ENCODE measurements around the gene DSTYK. TPM values are rescaled to one million over a fixed set of nuclear protein-coding genes. Genes with fewer than 3 reads are reported as not detected.

Gene DSTYK
- polyA plus RNA-seq, 1 experiment = 16.7 TPM

GRCh38 chr1:205232945-205233397 lies 21.5 kb upstream of the DSTYK start:
- H3K27me3 ChIP-seq (ENCODE audit: control insufficient read depth, insufficient read depth, low read length) = no peaks in the 10 kb centered on the region
- ChIA-PET CTCF (interaction anchor here (0.7 kb wide), 4 partner anchors 22 to 426 kb away, joined by 3 to 10 read pairs (median 6); no protein-coding TSS in a partner anchor), POLR2A (no interaction called here)
- H3K27ac ChIP-seq (ENCODE audit: low read depth, low read length) = no peak overlapping the region
- H3K9me3 ChIP-seq (ENCODE audit: control insufficient read depth, insufficient read depth, low read length) = no peaks in the 10 kb centered on the region; the same call in 1 of the 2 replicates
- TF ChIP-seq, protein P1, sequence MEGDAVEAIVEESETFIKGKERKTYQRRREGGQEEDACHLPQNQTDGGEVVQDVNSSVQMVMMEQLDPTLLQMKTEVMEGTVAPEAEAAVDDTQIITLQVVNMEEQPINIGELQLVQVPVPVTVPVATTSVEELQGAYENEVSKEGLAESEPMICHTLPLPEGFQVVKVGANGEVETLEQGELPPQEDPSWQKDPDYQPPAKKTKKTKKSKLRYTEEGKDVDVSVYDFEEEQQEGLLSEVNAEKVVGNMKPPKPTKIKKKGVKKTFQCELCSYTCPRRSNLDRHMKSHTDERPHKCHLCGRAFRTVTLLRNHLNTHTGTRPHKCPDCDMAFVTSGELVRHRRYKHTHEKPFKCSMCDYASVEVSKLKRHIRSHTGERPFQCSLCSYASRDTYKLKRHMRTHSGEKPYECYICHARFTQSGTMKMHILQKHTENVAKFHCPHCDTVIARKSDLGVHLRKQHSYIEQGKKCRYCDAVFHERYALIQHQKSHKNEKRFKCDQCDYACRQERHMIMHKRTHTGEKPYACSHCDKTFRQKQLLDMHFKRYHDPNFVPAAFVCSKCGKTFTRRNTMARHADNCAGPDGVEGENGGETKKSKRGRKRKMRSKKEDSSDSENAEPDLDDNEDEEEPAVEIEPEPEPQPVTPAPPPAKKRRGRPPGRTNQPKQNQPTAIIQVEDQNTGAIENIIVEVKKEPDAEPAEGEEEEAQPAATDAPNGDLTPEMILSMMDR (IDR thresholded peaks at IDR 0.05; ENCODE audit: low read depth, low read length) = no peak
- no peak for DNase-seq (ENCODE audit: low read depth, low spot score)
- H3K4me3 ChIP-seq (ENCODE audit: low read depth, low read length) = no peak overlapping the region

DNA sequence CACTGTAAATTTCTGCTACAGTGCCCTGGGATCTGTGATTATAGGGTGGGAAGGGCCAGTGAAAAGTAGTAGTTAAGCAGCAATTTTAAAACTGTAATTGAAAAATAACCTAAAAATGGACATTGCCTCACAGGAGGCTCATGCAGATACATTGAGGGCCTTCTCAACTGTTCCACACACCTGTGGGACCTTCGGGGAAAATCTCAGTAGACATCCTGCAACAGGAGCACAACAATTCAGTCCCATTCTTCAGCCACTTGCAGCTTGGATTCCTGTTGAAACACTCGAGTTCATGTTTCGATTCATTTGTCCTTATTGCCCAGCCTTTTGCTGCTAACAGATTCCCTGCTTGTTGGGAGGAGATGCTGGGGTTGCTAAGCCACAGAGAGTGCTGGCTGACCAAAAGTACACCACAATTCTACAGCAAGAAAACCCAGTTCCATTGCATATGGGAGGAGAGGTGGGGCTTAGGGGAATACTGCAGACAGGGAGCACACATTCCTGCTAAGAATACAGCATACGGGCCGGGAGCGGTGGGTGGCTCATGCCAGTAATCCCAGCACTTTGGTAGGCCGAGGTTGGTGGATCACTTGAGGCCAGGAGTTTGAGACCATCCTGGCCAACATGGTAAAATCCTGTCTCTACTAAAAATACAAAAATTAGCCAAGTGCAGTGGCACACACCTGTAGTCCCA lies 20.8 kb upstream of the DSTYK start:
- H3K4me3 ChIP-seq (ENCODE audit: low read depth, low read length) = no peak overlapping the region
- H3K9me3 ChIP-seq (ENCODE audit: control insufficient read depth, insufficient read depth, low read length) = no peaks in the 10 kb centered on the region; the same call in 1 of the 2 replicates
- H3K27ac ChIP-seq (ENCODE audit: low read depth, low read length) = no peak overlapping the region
- no peak for DNase-seq (ENCODE audit: low read depth, low spot score)
- ChIA-PET POLR2A (no interaction called here), CTCF (interaction anchor here (0.6 kb wide), 1 partner anchor 58 kb away, joined by 3 read pairs; no protein-coding TSS in a partner anchor)
- H3K27me3 ChIP-seq (ENCODE audit: control insufficient read depth, insufficient read depth, low read length) = no peaks in the 10 kb centered on the region
- TF ChIP-seq, protein P1 (IDR thresholded peaks at IDR 0.05; ENCODE audit: low read depth, low read length) = no peak

DNA sequence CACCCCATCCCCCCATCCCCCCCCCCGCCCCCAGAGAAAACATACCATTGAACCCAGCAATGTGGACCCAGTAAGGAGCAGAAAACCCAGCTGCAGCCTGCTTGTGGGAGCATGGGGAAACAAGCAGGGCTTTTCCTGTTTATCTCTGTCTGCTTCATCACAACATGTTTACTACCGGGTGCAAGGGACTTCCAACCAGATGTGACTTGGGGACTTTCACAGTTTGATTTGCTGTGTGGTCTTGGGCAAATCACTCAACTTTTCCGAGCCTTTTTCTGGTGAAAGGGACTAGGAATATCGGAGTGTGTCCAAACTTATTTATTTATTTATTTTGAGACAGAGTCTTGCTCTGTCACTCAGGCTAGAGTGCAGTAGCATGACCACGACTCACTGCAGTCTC lies 19.5 kb upstream of the DSTYK start:
- Histone ChIP-seq H3K4me3 (ENCODE audit: low read depth, low read length) (no peak overlapping the region), H3K27ac (ENCODE audit: low read depth, low read length) (no peak overlapping the region), H3K27me3 (ENCODE audit: control insufficient read depth, insufficient read depth, low read length) (no peaks in the 10 kb centered on the region), H3K9me3 (ENCODE audit: control insufficient read depth, insufficient read depth, low read length) (no peaks in the 10 kb centered on the region; the same call in 1 of the 2 replicates)
- POLR2A ChIA-PET = no interaction called here
- CTCF ChIA-PET = interaction anchor here (2.2 to 6.6 kb wide), 4 partner anchors 21 to 95 kb away, joined by 15 to 107 read pairs (median 21); no protein-coding TSS in a partner anchor
- TF ChIP-seq, protein P1 (IDR thresholded peaks at IDR 0.05; ENCODE audit: low read depth, low read length) = no peak
- DNase-seq (ENCODE audit: low read depth, low spot score) = no peak

- Histone ChIP-seq H3K9me3 (ENCODE audit: control insufficient read depth, insufficient read depth, low read length) (no peaks in the 10 kb centered on the region; the same call in 1 of the 2 replicates), H3K4me3 (ENCODE audit: low read depth, low read length) (peak overlapping the region; percentile 27), H3K27ac (ENCODE audit: low read depth, low read length) (no peak overlapping the region), H3K27me3 (ENCODE audit: control insufficient read depth, insufficient read depth, low read length) (peaks cover 2% of the 10 kb centered on the region)
- ChIA-PET POLR2A (interaction anchor here (0.7 to 1.5 kb wide), 3 partner anchors 10 to 24 kb away, joined by 3 to 8 read pairs (median 3); no protein-coding TSS in a partner anchor), CTCF (interaction anchor here (0.6 to 6.6 kb wide), 20 partner anchors 8 to 199 kb away, joined by 3 to 107 read pairs (median 5); no protein-coding TSS in a partner anchor)
- TF ChIP-seq, protein P1 (IDR thresholded peaks at IDR 0.05; ENCODE audit: low read depth, low read length) = no peak
- no peak for DNase-seq (ENCODE audit: low read depth, low spot score)
Observed at GRCh38 chr1:205229916-205230700, 18.6 kb upstream of the DSTYK start.

All from AG04450 (cell line).